Epithelial cell of alveolus of lung (primary cell): ENCODE measurements around the gene SLC6A9. TPM values are rescaled to one million over a fixed set of nuclear protein-coding genes. Genes with fewer than 3 reads are reported as not detected.

Source experiments
- total RNA-seq: library from RNA; depleted of rRNA; stranded (reverse); fragments of >200 nt; gene quantifications from 2 replicates; pipeline ENCODE4 v1.2.1, GENCODE V29; 2015

The SLC6A9 gene
- 2.9 and 10.5 TPM in 2 replicates for total RNA-seq

DNA sequence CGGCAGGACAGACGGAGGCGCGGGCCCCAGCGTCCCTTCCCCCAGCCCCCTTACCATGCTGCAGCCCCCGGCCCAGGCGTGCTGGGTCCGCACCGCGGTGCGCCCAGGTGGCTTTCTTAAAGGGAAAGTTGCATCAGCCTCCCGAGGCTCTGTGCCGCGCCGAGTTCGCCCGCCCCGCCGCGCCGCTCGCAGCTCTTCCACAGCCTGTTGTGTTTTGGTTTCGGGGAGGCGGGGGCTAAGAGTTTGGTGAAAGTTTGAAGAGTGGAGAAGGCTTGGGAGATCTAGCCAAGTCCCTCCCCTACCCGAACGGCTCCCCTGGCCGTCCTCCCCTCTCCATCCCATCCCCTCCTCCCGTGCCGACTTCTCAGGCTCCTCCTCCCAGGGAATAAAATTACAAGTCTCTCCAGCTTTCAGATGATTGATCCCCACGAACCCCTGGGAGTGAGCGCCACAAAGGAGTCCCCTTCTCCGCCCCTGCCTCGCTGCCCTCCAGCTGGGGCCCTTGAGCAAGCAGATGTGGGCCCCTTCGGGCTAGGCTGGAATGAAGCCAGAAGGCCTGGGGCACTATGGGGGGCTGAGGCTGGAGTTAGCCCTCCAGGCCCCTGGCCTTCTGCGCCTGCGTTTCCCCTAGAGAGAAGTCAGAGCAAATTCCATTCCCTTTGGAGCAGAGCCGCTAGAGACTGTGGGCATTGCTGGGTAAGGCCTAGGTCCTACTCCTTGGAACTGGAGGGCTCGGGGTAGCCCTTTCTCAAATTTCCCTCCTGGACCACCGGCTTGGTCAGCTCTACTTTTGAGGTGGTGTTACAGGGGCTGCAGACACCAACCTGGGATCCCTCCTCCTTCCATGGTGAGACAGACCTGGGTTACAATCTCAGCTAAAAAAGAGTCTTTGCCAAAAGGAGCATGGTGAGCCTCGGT is at the start of gene SLC6A9:
Gene SLC6A9 (minus strand): TSS at position 211 of the 918 bp plus-strand sequence. CDS start 7,185 bp downstream, outside the sequence.

GRCh38 chr1:43991476-43992231 is 39.6 kb downstream of the SLC6A9 start, which contains the start of gene CCDC24:
Gene CCDC24, plus strand, starts transcription at chr1:43991599. Its CDS starts 280 bp downstream, at chr1:43991879.

GRCh38 chr1:43978551-43979260 is 52.6 kb downstream of the SLC6A9 start, which contains the start of gene B4GALT2:
Gene B4GALT2, plus strand, starts transcription at chr1:43979210. Its CDS starts 1,951 bp downstream, at chr1:43981161.

DNA sequence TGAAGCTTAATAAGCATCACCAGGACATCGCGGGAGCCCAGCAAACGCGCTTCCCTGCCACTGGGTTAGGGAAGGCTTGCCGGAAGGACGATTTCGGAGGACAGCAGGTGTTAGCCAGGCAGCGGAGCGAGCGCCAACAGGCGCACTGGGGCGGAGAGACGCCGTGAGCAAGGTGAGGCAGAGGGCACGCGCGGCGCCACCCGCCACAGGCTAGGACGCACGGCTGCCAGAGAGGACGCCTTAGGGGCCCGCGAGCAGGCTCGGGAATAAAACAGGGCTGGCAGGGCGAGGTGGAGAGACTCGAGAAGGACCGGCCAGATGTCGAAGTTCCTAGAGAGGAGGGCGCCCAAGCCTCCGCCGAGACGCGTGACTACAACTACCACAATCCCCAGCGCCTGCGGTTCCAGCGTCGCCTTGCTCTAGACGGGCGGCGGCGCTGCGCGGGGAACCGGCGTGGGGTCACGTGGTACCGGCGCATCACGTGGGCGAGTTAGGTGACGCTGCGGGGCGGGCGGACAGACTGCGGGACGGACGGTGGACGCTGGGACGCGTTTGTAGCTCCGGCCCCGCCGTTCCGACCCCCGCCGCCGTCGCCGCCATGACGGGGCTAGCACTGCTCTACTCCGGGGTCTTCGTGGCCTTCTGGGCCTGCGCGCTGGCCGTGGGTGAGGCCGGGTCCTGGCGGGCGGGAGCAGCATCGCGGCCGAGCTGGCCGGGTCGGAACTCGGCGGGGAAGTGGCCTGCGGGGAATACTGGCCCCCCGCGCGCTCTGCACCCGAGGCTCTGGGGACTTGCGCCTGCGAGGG is 56.6 kb downstream of the SLC6A9 start, which contains the start of gene ATP6V0B:
Gene ATP6V0B (plus strand): TSS at position 518 of the 806 bp plus-strand sequence. CDS start 81 bp downstream, at position 599.

DNA sequence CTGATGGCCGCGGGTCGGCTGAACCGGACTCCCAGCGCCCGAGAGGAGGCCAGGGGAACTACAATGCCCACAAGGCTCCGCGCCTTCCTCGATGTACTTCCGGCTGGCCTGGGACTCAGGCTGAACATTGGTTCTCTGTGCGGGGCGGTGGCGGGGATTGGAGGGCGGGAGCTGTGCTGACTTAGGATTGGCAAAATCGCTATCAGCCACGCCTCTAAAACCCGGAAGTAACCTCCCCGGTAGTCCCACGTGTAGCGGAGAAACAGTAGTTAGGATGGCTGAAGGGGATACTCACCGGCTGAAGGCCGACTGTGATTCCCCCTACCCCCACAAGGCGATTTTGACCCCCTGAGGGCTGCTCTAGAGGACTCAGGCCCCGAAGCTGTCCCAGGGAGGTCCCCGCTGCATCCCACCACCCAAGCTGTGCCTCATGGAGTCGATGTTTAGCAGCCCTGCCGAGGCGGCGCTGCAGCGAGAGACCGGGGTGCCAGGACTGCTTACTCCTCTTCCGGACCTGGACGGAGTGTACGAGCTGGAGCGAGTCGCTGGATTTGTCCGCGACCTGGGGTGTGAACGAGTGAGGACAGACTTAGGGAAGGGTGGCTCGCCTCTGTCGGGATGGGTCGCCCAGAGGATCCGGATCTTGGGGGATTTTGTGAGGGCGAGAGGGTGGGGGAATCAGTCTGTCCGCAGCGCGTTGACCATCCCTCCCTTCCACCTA is 61.4 kb downstream of the SLC6A9 start, which contains the start of gene DPH2:
Gene DPH2 (plus strand): TSS at position 265 of the 721 bp plus-strand sequence. CDS start 166 bp downstream, at position 431.

Other genes with a start within 250 kb of the SLC6A9 start
- gene ARTN, start 97.7 kb downstream of the SLC6A9 start, total RNA-seq: under 0.01 TPM in 1 of 2 replicates, not detected in the other
- 13.3 and 16.8 TPM in 2 replicates for gene IPO13, start 84.5 kb downstream of the SLC6A9 start, total RNA-seq
- gene DPH2, start 61.5 kb downstream of the SLC6A9 start, total RNA-seq: 19.3 and 23.7 TPM in 2 replicates
- gene ATP6V0B, start 56.5 kb downstream of the SLC6A9 start, total RNA-seq: 125 and 159 TPM in 2 replicates
- 25.1 and 117 TPM in 2 replicates for gene B4GALT2, start 52.3 kb downstream of the SLC6A9 start, total RNA-seq
- gene CCDC24, start 39.9 kb downstream of the SLC6A9 start, total RNA-seq: 1.8 and 2.2 TPM in 2 replicates
- gene KLF17, start 87.4 kb upstream of the SLC6A9 start, total RNA-seq: not detected in 2 replicates
- not detected in 2 replicates for gene KLF18, start 110.2 kb upstream of the SLC6A9 start, total RNA-seq
- 30.4 and 32.8 TPM in 2 replicates for gene DMAP1, start 182.0 kb upstream of the SLC6A9 start, total RNA-seq